ENCODE data around the gene GJB5. TPM values are rescaled to one million over a fixed set of nuclear protein-coding genes. Genes with fewer than 3 reads are reported as not detected.

The GJB5 gene
- total RNA-seq, 3 donors from 2014 or later (not counting 1 experiment from before 2014, with no cell fraction given), result not detected

DNA sequence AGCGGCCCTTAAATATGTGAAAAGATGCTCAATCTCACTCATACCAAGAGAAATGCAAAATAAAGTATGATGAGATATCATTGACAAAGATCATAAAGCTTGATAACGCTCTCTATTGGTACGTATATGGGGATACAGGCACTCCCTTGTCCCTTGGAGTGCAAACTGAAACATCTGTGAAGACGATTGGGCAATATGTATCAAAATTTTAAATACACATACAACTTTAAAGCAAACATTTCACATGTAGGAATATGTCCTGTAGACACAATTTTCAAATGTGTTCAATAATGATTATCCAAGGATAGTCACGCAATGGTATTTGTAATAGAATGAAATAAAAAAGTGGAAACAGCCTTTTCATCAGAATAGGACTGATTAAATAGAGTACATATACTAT lies 24.2 kb downstream of the GJB5 start:
- no peak for TF ChIP-seq CTCF (IDR thresholded peaks at IDR 0.05)
- Histone ChIP-seq H3K36me3 (ENCODE audit: control insufficient read depth, insufficient read depth, low read length) (no peaks in the 10 kb centered on the region), H3K4me3 (ENCODE audit: low read length) (no peak overlapping the region), H3K27ac (ENCODE audit: low read length) (no peak overlapping the region), H3K27me3 (ENCODE audit: control insufficient read depth, insufficient read depth, low read length) (peaks cover 14% of the 10 kb centered on the region), H3K9me3 (ENCODE audit: control insufficient read depth, insufficient read depth, low read length) (no peaks in the 10 kb centered on the region), H3K4me1 (ENCODE audit: control insufficient read depth, insufficient read depth, low read length) (peaks cover 9% of the 10 kb centered on the region)
- no peak overlapping the region for H3K27ac Mint-ChIP-seq
- DNase-seq (no peak), ATAC-seq (no peak)
- 90% methylated on average over 3 of the region's 5 CpGs for WGBS (ENCODE audit: insufficient coverage)
- no peak overlapping the region for H3K4me3 Mint-ChIP-seq
- no peaks in the 10 kb centered on the region for H3K4me1 Mint-ChIP-seq
- H3K36me3 Mint-ChIP-seq, result no peaks in the 10 kb centered on the region
- intact Hi-C loops (cut with micrococcal nuclease), result no loop called here
- peaks cover 40 to 50% of the 10 kb centered on the region in 2 donors for H3K27me3 Mint-ChIP-seq (ENCODE audit: low read depth in 2 of 2)
- H3K9me3 Mint-ChIP-seq, result no peaks in the 10 kb centered on the region

- Histone ChIP-seq H3K9me3 (ENCODE audit: control insufficient read depth, insufficient read depth, low read length) (no peaks in the 10 kb centered on the region), H3K36me3 (ENCODE audit: control insufficient read depth, insufficient read depth, low read length) (no peaks in the 10 kb centered on the region), H3K4me3 (ENCODE audit: low read length) (no peak overlapping the region), H3K27me3 (ENCODE audit: control insufficient read depth, insufficient read depth, low read length) (peaks cover 14% of the 10 kb centered on the region), H3K4me1 (ENCODE audit: control insufficient read depth, insufficient read depth, low read length) (peaks cover 9% of the 10 kb centered on the region), H3K27ac (ENCODE audit: low read length) (no peak overlapping the region)
- no peaks in the 10 kb centered on the region for H3K9me3 Mint-ChIP-seq
- ATAC-seq, result no peak
- TF ChIP-seq CTCF (IDR thresholded peaks at IDR 0.05), result no peak
- WGBS (ENCODE audit: insufficient coverage), result 91% methylated on average over 5 of the region's 5 CpGs
- peaks cover 37 to 50% of the 10 kb centered on the region in 2 donors for H3K27me3 Mint-ChIP-seq (ENCODE audit: low read depth in 2 of 2)
- H3K27ac Mint-ChIP-seq, result no peak overlapping the region
- intact Hi-C loops (cut with micrococcal nuclease), result no loop called here
- DNase-seq, result no peak
- no peak overlapping the region for H3K4me3 Mint-ChIP-seq
- H3K4me1 Mint-ChIP-seq, result no peaks in the 10 kb centered on the region
- H3K36me3 Mint-ChIP-seq, result no peaks in the 10 kb centered on the region
Observed at GRCh38 chr1:34779526-34779925, 24.7 kb downstream of the GJB5 start.

DNA sequence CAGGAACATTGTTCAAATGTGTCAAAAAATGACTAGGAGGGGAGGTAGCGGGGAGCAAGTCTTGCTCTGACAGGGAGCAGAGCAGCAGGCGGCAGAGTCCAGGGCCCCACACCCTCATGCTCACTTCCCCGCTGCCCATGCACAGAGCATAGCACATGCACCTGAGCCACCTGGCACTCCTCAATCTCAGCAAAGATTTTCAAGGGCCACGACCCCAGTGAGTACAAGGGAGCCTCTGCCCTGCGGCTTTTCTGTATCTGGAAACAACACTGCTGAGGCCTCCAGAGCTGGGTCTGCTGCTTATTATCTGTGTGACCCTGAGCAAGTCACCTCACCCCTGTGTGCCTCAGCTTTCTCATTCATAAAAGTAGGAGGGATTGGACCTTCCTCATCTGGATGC lies 25.1 kb downstream of the GJB5 start:
- 89% methylated on average over 5 of the region's 5 CpGs for WGBS (ENCODE audit: insufficient coverage)
- Histone ChIP-seq H3K9me3 (ENCODE audit: control insufficient read depth, insufficient read depth, low read length) (no peaks in the 10 kb centered on the region), H3K4me3 (ENCODE audit: low read length) (no peak overlapping the region), H3K27me3 (ENCODE audit: control insufficient read depth, insufficient read depth, low read length) (peaks cover 14% of the 10 kb centered on the region), H3K36me3 (ENCODE audit: control insufficient read depth, insufficient read depth, low read length) (no peaks in the 10 kb centered on the region), H3K4me1 (ENCODE audit: control insufficient read depth, insufficient read depth, low read length) (peaks cover 9% of the 10 kb centered on the region), H3K27ac (ENCODE audit: low read length) (no peak overlapping the region)
- TF ChIP-seq CTCF (IDR thresholded peaks at IDR 0.05), result no peak
- no peaks in the 10 kb centered on the region for H3K9me3 Mint-ChIP-seq
- no peak overlapping the region for H3K4me3 Mint-ChIP-seq
- H3K27ac Mint-ChIP-seq, result no peak overlapping the region
- intact Hi-C loops (cut with micrococcal nuclease), result no loop called here
- DNase-seq (no peak), ATAC-seq (no peak)
- peaks cover 38 to 52% of the 10 kb centered on the region in 2 donors for H3K27me3 Mint-ChIP-seq (ENCODE audit: low read depth in 2 of 2)
- no peaks in the 10 kb centered on the region for H3K4me1 Mint-ChIP-seq
- H3K36me3 Mint-ChIP-seq, result no peaks in the 10 kb centered on the region

GRCh38 chr1:34780528-34780927 lies 25.7 kb downstream of the GJB5 start:
- WGBS (ENCODE audit: insufficient coverage), result 91% methylated on average over 1 of the region's 2 CpGs
- Histone ChIP-seq H3K4me1 (ENCODE audit: control insufficient read depth, insufficient read depth, low read length) (peaks cover 9% of the 10 kb centered on the region), H3K27me3 (ENCODE audit: control insufficient read depth, insufficient read depth, low read length) (peaks cover 14% of the 10 kb centered on the region), H3K36me3 (ENCODE audit: control insufficient read depth, insufficient read depth, low read length) (no peaks in the 10 kb centered on the region), H3K9me3 (ENCODE audit: control insufficient read depth, insufficient read depth, low read length) (no peaks in the 10 kb centered on the region), H3K27ac (ENCODE audit: low read length) (no peak overlapping the region), H3K4me3 (ENCODE audit: low read length) (no peak overlapping the region)
- TF ChIP-seq CTCF (IDR thresholded peaks at IDR 0.05), result no peak
- intact Hi-C loops (cut with micrococcal nuclease), result no loop called here
- no peaks in the 10 kb centered on the region for H3K9me3 Mint-ChIP-seq
- no peak overlapping the region for H3K27ac Mint-ChIP-seq
- no peaks in the 10 kb centered on the region for H3K36me3 Mint-ChIP-seq
- H3K27me3 Mint-ChIP-seq (ENCODE audit: low read depth in 2 of 2), result peaks cover 41 to 57% of the 10 kb centered on the region in 2 donors
- H3K4me3 Mint-ChIP-seq, result no peak overlapping the region
- H3K4me1 Mint-ChIP-seq, result no peaks in the 10 kb centered on the region
- ATAC-seq (no peak), DNase-seq (no peak)

Data from natural killer cell (primary cell).